ENCODE data around the gene CYP8B1. TPM values are rescaled to one million over a fixed set of nuclear protein-coding genes. Genes with fewer than 3 reads are reported as not detected.

CYP8B1 gene, protein sequence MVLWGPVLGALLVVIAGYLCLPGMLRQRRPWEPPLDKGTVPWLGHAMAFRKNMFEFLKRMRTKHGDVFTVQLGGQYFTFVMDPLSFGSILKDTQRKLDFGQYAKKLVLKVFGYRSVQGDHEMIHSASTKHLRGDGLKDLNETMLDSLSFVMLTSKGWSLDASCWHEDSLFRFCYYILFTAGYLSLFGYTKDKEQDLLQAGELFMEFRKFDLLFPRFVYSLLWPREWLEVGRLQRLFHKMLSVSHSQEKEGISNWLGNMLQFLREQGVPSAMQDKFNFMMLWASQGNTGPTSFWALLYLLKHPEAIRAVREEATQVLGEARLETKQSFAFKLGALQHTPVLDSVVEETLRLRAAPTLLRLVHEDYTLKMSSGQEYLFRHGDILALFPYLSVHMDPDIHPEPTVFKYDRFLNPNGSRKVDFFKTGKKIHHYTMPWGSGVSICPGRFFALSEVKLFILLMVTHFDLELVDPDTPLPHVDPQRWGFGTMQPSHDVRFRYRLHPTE
- total RNA-seq = not detected in 2 replicates
- long read RNA-seq = 0 reads

DNA sequence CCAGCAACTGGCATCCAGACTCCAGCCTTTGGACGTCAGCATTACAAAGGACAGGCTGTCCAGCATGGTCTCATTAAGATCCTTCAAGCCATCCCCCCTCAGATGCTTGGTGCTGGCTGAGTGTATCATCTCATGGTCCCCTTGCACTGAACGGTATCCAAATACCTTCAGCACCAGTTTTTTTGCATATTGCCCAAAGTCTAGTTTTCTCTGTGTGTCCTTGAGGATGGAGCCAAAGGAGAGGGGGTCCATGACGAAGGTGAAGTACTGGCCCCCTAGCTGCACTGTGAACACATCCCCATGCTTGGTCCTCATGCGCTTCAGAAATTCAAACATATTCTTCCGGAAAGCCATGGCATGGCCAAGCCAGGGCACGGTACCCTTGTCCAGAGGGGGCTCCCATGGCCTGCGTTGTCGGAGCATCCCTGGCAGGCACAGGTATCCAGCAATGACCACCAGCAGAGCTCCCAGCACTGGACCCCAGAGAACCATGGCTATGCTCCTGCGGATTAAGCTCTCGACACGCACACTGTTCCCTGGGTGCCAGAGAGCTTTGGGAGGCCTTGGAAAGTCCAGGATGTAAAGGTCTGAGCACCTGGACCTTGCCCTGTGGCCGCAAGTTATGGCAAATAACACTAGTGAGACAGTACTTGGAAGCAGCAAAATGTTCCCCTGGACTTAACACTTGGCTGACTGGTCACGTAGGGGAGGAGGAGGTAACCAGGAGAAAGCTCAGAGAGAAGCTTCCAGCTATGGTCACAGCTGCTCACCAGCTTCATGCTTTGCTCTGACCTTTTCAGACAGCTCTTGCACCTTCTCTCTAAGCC lies at the start of gene CYP8B1:
Gene CYP8B1 (minus strand): TSS at position 555 of the 827 bp plus-strand sequence. CDS start 63 bp downstream, at position 492.
- H3K4me1 Mint-ChIP-seq = no peaks in the 10 kb centered on the region
- H3K36me3 Mint-ChIP-seq (ENCODE audit: low read depth) = no peaks in the 10 kb centered on the region
- H3K4me3 Mint-ChIP-seq = no peak within 1 kb of the TSS
- peaks cover 32% of the 10 kb centered on the region for H3K27me3 Mint-ChIP-seq (ENCODE audit: low read depth)
- no peaks in the 10 kb centered on the region for H3K9me3 Mint-ChIP-seq
- TF ChIP-seq, protein P1, sequence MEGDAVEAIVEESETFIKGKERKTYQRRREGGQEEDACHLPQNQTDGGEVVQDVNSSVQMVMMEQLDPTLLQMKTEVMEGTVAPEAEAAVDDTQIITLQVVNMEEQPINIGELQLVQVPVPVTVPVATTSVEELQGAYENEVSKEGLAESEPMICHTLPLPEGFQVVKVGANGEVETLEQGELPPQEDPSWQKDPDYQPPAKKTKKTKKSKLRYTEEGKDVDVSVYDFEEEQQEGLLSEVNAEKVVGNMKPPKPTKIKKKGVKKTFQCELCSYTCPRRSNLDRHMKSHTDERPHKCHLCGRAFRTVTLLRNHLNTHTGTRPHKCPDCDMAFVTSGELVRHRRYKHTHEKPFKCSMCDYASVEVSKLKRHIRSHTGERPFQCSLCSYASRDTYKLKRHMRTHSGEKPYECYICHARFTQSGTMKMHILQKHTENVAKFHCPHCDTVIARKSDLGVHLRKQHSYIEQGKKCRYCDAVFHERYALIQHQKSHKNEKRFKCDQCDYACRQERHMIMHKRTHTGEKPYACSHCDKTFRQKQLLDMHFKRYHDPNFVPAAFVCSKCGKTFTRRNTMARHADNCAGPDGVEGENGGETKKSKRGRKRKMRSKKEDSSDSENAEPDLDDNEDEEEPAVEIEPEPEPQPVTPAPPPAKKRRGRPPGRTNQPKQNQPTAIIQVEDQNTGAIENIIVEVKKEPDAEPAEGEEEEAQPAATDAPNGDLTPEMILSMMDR (conservative IDR thresholded peaks at IDR 0.05) = no peak
- no peak within 1 kb of the TSS for H3K27ac Mint-ChIP-seq (ENCODE audit: unreplicated experiment)
- no peak for DNase-seq (ENCODE audit: low read depth, low spot score)

DNA sequence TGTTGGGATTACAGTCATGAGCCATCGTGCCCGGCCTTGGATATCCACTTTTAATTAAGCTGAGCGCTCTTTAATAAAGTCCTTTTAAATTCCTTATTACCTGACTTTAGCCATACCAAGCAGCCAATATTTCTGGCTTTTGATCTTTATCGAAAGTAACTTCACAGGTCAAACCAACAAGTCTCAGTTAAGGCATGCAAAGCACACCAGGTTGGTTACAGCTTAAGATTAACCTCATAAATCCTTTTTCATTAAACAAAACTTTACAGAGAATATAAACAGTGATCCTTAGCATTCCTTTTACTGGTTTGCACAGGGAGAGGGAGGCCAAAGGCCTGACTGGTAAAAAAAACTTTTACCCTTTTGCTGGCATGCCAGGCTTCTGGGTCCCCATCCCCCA lies 47.9 kb upstream of the CYP8B1 start:
- DNase-seq (ENCODE audit: low read depth, low spot score) = no peak
- no peaks in the 10 kb centered on the region for H3K36me3 Mint-ChIP-seq (ENCODE audit: low read depth)
- H3K27ac Mint-ChIP-seq (ENCODE audit: unreplicated experiment) = no peak overlapping the region
- peaks cover 2% of the 10 kb centered on the region for H3K9me3 Mint-ChIP-seq
- H3K4me1 Mint-ChIP-seq = no peaks in the 10 kb centered on the region
- H3K27me3 Mint-ChIP-seq (ENCODE audit: low read depth) = peaks cover 4% of the 10 kb centered on the region
- H3K4me3 Mint-ChIP-seq = no peak overlapping the region
- TF ChIP-seq, protein P1 (conservative IDR thresholded peaks at IDR 0.05) = no peak

DNA sequence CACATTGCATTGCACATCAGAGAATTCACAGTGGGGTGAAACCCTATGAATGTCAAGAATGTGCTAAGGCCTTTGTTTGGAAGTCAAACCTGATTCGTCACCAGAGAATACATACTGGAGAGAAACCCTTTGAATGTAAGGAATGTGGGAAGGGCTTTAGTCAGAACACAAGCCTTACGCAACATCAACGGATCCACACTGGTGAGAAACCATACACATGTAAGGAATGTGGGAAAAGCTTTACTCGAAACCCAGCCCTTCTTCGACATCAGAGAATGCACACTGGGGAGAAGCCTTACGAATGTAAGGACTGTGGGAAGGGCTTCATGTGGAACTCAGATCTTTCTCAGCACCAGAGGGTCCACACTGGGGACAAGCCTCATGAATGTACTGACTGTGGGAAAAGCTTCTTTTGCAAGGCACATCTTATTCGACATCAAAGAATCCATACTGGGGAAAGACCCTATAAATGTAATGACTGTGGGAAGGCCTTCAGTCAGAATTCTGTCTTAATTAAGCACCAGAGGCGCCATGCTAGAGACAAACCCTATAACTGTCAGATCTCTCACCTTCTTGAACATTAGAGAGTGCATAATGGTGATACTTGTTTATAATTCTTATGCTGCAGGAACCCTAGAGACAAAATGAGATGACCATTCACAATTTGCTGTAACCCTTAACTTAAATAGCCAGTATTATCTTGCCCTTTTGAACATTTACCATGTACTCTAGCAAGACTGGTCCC lies 39.3 kb upstream of the CYP8B1 start:
- Mint-ChIP-seq H3K9me3 (peaks cover 40% of the 10 kb centered on the region), H3K4me3 (no peak overlapping the region), H3K27ac (ENCODE audit: unreplicated experiment) (no peak overlapping the region), H3K4me1 (no peaks in the 10 kb centered on the region), H3K36me3 (ENCODE audit: low read depth) (peaks cover 21% of the 10 kb centered on the region), H3K27me3 (ENCODE audit: low read depth) (no peaks in the 10 kb centered on the region)
- TF ChIP-seq, protein P1 (conservative IDR thresholded peaks at IDR 0.05) = no peak
- no peak for DNase-seq (ENCODE audit: low read depth, low spot score)

DNA sequence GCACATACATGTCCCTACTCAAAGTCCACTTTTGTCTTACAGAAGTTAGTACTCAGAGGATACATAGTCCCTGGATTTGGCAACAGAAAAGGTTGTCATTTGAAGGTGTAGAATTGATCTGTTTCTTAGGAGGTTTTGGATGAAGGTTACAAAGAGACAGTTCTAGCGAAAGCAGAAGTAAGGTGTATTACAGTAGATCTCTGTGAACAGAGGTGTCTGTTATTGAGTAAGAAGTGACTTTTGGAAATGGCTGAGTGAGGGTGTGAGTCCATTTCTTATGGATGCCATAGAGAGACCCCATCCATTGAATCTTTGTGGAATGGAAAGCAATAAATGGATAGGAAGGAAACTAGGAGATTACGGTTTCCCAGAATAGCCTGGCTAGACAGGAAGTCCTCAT lies 35.9 kb upstream of the CYP8B1 start:
- Mint-ChIP-seq H3K27ac (ENCODE audit: unreplicated experiment) (no peak overlapping the region), H3K9me3 (peaks cover 37% of the 10 kb centered on the region), H3K36me3 (ENCODE audit: low read depth) (peaks cover 21% of the 10 kb centered on the region), H3K4me1 (no peaks in the 10 kb centered on the region), H3K4me3 (no peak overlapping the region), H3K27me3 (ENCODE audit: low read depth) (no peaks in the 10 kb centered on the region)
- TF ChIP-seq, protein P1 (conservative IDR thresholded peaks at IDR 0.05) = no peak
- no peak for DNase-seq (ENCODE audit: low read depth, low spot score)

DNA sequence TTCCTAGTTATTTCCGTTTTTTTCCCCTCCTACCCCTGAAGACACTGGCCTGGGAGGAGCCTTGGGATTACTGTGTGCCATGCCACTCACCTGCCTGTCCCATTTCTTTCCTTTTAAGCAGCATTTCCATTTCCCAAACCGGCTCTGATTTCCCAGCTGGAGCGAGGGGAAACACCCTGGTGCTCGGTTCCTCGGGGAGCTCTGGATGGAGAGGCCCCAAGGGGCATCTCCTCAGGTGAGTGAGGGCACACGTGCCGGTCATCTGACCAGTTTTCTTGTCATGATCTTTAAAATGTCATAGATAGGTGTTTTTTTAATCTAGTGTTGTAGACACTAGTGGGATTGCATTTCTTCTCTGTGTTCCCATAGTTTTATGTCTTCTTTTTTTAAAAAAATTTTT lies 33.0 kb upstream of the CYP8B1 start:
- DNase-seq (ENCODE audit: low read depth, low spot score) = no peak
- H3K27me3 Mint-ChIP-seq (ENCODE audit: low read depth) = peaks cover 12% of the 10 kb centered on the region
- peaks cover 21% of the 10 kb centered on the region for H3K9me3 Mint-ChIP-seq
- TF ChIP-seq, protein P1 (conservative IDR thresholded peaks at IDR 0.05) = no peak
- peaks cover 10% of the 10 kb centered on the region for H3K36me3 Mint-ChIP-seq (ENCODE audit: low read depth)
- H3K4me1 Mint-ChIP-seq = no peaks in the 10 kb centered on the region
- H3K27ac Mint-ChIP-seq (ENCODE audit: unreplicated experiment) = no peak overlapping the region
- H3K4me3 Mint-ChIP-seq = no peak overlapping the region
